GM12865 (cell line): ENCODE results near the gene COL6A1.

Experiments
- DNase-seq: peaks from one replicate; pipeline ENCODE4 v3.0.0; 2010; ENCODE audit warnings: low read depth
- H3K4me3 ChIP-seq: 2 replicates; pipeline ENCODE4 v1.5.1; 2011; ENCODE audit warnings: mild to moderate bottlenecking, low read depth, low read length, control low read depth
- CTCF ChIP-seq: IDR thresholded peaks from 2 replicates; pipeline ENCODE4 v1.5.1; 2011; ENCODE audit warnings: low read length, control low read depth, low read depth, inconsistent platforms; ENCODE audit not compliant: insufficient read depth; ENCODE audit errors: missing control alignments

COL6A1 gene

GRCh38 chr21:46051821-46052675 lies 70.5 kb downstream of the COL6A1 start:
- no peak overlapping the region for H3K4me3 ChIP-seq
- TF ChIP-seq CTCF = no peak
- DNase-seq = no peak

- DNase-seq = no peak
- no peak for TF ChIP-seq CTCF
- H3K4me3 ChIP-seq = no peak overlapping the region
Observed at GRCh38 chr21:46052703-46053651, 71.4 kb downstream of the COL6A1 start.

- DNase-seq = no peak
- no peak for TF ChIP-seq CTCF
- H3K4me3 ChIP-seq = no peak overlapping the region
Observed at GRCh38 chr21:46054031-46054430, 72.5 kb downstream of the COL6A1 start.

GRCh38 chr21:46054451-46054881 lies 72.9 kb downstream of the COL6A1 start:
- DNase-seq = no peak
- no peak for TF ChIP-seq CTCF
- no peak overlapping the region for H3K4me3 ChIP-seq
